Left ventricle myocardium superior (tissue), 1 donor: ENCODE data around the gene MROH2A. TPM values are rescaled to one million over a fixed set of nuclear protein-coding genes. Genes with fewer than 3 reads are reported as not detected.

ENCODE experiments used
- ATAC-seq: fragments of 200-7000 bp; cut with Tn5 transposase; one replicate; pipeline ENCODE4 v1.9.1; 2020; ENCODE audit warnings: mild to moderate bottlenecking, moderate library complexity
- DNase-seq: peaks from one replicate; pipeline ENCODE4 v3.0.0-alpha.2; 2020
- intact Hi-C: fragments of 100-400 bp; cut with micrococcal nuclease; formaldehyde crosslinking; loops from one replicate; pipeline ENCODE4 v1.11.0; 2022
- total RNA-seq: library from RNA; stranded (reverse); fragmentation: NEBNext Ultra II Directional; extraction: Animal tissue kit (Norgen Biotek cat#: 25700); gene quantifications from one replicate; pipeline ENCODE4 v1.2.1, GENCODE V29; 2021
- donor health status: DM: no; HTN: yes; CAD: no; lungs with severe emphysema.

MROH2A gene
- total RNA-seq, 1 donor from 2014 or later: not detected

GRCh38 chr2:233882353-233882752 lies 104.2 kb downstream of the MROH2A start:
- ATAC-seq: no peak

More at GRCh38 chr2:233882353-233882752, 104.2 kb downstream of the MROH2A start:
- no peak for DNase-seq
- intact Hi-C loops: no loop called here

Other genes starting within 250 kb of the MROH2A start
- gene USP40, start 211.5 kb upstream of the MROH2A start, total RNA-seq: 21.8 TPM
- not detected for gene UGT1A8, start 160.7 kb upstream of the MROH2A start, total RNA-seq
- gene UGT1A10, start 141.9 kb upstream of the MROH2A start, total RNA-seq: not detected
- gene UGT1A9, start 106.4 kb upstream of the MROH2A start, total RNA-seq: not detected
- gene UGT1A7, start 96.4 kb upstream of the MROH2A start, total RNA-seq: not detected
- not detected for gene UGT1A6, start 85.4 kb upstream of the MROH2A start, total RNA-seq
- gene UGT1A5, start 65.4 kb upstream of the MROH2A start, total RNA-seq: not detected
- gene UGT1A4, start 59.6 kb upstream of the MROH2A start, total RNA-seq: not detected
- not detected for gene UGT1A3, start 49.3 kb upstream of the MROH2A start, total RNA-seq
- gene UGT1A1, start 18.1 kb upstream of the MROH2A start, total RNA-seq: not detected
- 0.52 TPM for gene HJURP, start 76.2 kb downstream of the MROH2A start, total RNA-seq
- gene TRPM8, start 139.0 kb downstream of the MROH2A start, total RNA-seq: not detected